ENCODE data around the gene UBQLN4.

UBQLN4 gene

GRCh38 chr1:156026588-156026987 lies 27.0 kb downstream of the UBQLN4 start:
- FAIRE-seq = no peak
- no peak for DNase-seq (ENCODE audit: insufficient read length, low spot score)
- TF ChIP-seq CTCF (IDR thresholded peaks at IDR 0.05; ENCODE audit: insufficient read depth, missing control alignments) = no peak

- DNase-seq (ENCODE audit: insufficient read length, low spot score) = peak; percentile 80
- TF ChIP-seq CTCF (IDR thresholded peaks at IDR 0.05; ENCODE audit: insufficient read depth, missing control alignments) = peak; percentile 82
- FAIRE-seq = no peak
These were observed 27.7 kb downstream of the UBQLN4 start for GRCh38 chr1:156025876-156026275.

GRCh38 chr1:156024801-156025200 lies 28.8 kb downstream of the UBQLN4 start:
- DNase-seq (ENCODE audit: insufficient read length, low spot score) (no peak), FAIRE-seq (no peak)
- TF ChIP-seq CTCF (IDR thresholded peaks at IDR 0.05; ENCODE audit: insufficient read depth, missing control alignments) = no peak

GRCh38 chr1:156021954-156022353 lies 31.6 kb downstream of the UBQLN4 start:
- TF ChIP-seq CTCF (IDR thresholded peaks at IDR 0.05; ENCODE audit: insufficient read depth, missing control alignments) = no peak
- DNase-seq (ENCODE audit: insufficient read length, low spot score) (no peak), FAIRE-seq (no peak)

- TF ChIP-seq CTCF (IDR thresholded peaks at IDR 0.05; ENCODE audit: insufficient read depth, missing control alignments) = no peak
- no peak for FAIRE-seq
- no peak for DNase-seq (ENCODE audit: insufficient read length, low spot score)
These were observed 32.5 kb downstream of the UBQLN4 start for GRCh38 chr1:156021093-156021428.

GRCh38 chr1:156020293-156021092 lies 33.1 kb downstream of the UBQLN4 start, which contains the start of gene SSR2:
Gene SSR2, minus strand, starts transcription at chr1:156020951. Its CDS starts 784 bp downstream, at chr1:156020167.
- FAIRE-seq = peak; percentile 97
- DNase-seq (ENCODE audit: insufficient read length, low spot score) = peak; percentile 98
- TF ChIP-seq CTCF (IDR thresholded peaks at IDR 0.05; ENCODE audit: insufficient read depth, missing control alignments) = no peak

- no peak for TF ChIP-seq CTCF (IDR thresholded peaks at IDR 0.05; ENCODE audit: insufficient read depth, missing control alignments)
- DNase-seq (ENCODE audit: insufficient read length, low spot score) (no peak), FAIRE-seq (peak; percentile 41)
These were observed 33.7 kb downstream of the UBQLN4 start for GRCh38 chr1:156019946-156020292.
